Liver (tissue), 9 donors: Measurements from ENCODE around the gene PAIP1. TPM values are rescaled to one million over a fixed set of nuclear protein-coding genes. Genes with fewer than 3 reads are reported as not detected.
A peak's percentile ranks its signal among the peaks of the same experiment; 100 is the strongest.

Experiments used
- DNase-seq: peaks from one replicate; pipeline ENCODE4 v3.0.0-alpha.2; 2017; ENCODE audit warnings: low spot score
- H3K27ac ChIP-seq, 2 donors: one replicate each; pipeline ENCODE4 v1.7.0; 2013; ENCODE audit warnings: inconsistent platforms in 2 of 2, low read length in 2 of 2, control low read depth in 1 of 2, low read depth in 1 of 2, mild to moderate bottlenecking in 1 of 2
- H3K27me3 ChIP-seq, 4 donors: one replicate each; pipeline versions ENCODE4 v1.6.1 to v1.7.0; 2013; ENCODE audit warnings: low read length in 3 of 4, inconsistent platforms in 1 of 4, mild to moderate bottlenecking in 1 of 4, moderate library complexity in 1 of 4; ENCODE audit not compliant: control insufficient read depth in 4 of 4, insufficient read depth in 4 of 4
- H3K36me3 ChIP-seq, 4 donors: one replicate each; pipeline versions ENCODE4 v1.6.1 to v1.7.0; 2013; ENCODE audit warnings: low read length in 3 of 4, mild to moderate bottlenecking in 3 of 4, low read depth in 1 of 4, moderate library complexity in 1 of 4; ENCODE audit not compliant: control insufficient read depth in 4 of 4, insufficient read depth in 3 of 4
- H3K4me1 ChIP-seq, 4 donors: one replicate each; pipeline versions ENCODE4 v1.6.1 to v1.7.0; 2013; ENCODE audit warnings: low read length in 3 of 4, mild to moderate bottlenecking in 3 of 4, moderate library complexity in 1 of 4; ENCODE audit not compliant: control insufficient read depth in 4 of 4, insufficient read depth in 4 of 4
- H3K4me3 ChIP-seq, 3 donors: one replicate each; pipeline versions ENCODE4 v1.6.1 to v1.7.0; 2013; ENCODE audit warnings: low read length in 3 of 3, control low read depth in 1 of 3, low read depth in 1 of 3, mild to moderate bottlenecking in 1 of 3
- H3K9ac ChIP-seq, 2 donors: one replicate each; pipeline ENCODE4 v1.7.0; 2013; ENCODE audit warnings: low read length in 2 of 2, mild to moderate bottlenecking in 2 of 2, moderate library complexity in 2 of 2, control low read depth in 1 of 2, low read depth in 1 of 2
- H3K9me3 ChIP-seq, 4 donors: one replicate each; pipeline versions ENCODE4 v1.6.1 to v1.7.0; 2013; ENCODE audit warnings: low read length in 3 of 4; ENCODE audit not compliant: control insufficient read depth in 4 of 4
- ATF3 ChIP-seq: IDR thresholded peaks from 2 replicates; pipeline ENCODE4 v1.6.1; 2016; ENCODE audit warnings: antibody characterized with exemption
- CTCF ChIP-seq: fragments of 150-350 bp; IDR thresholded peaks from 2 replicates; pipeline ENCODE4 v1.5.1; 2017; ENCODE audit warnings: improper control_type of control experiment, low read depth, low read length; ENCODE audit not compliant: missing input control
- EGR1 ChIP-seq, 2 donors: IDR thresholded peaks; 2 replicates each; pipeline ENCODE4 v1.6.1; 2016 to 2018; ENCODE audit warnings: antibody characterized with exemption in 2 of 2, low read depth in 2 of 2
- FOXA1 ChIP-seq: IDR thresholded peaks from 2 replicates; pipeline ENCODE4 v1.6.1; 2016; ENCODE audit warnings: antibody characterized with exemption
- FOXA2 ChIP-seq: IDR thresholded peaks from 2 replicates; pipeline ENCODE4 v1.6.1; 2016; ENCODE audit warnings: antibody characterized with exemption
- GABPA ChIP-seq, 2 donors: IDR thresholded peaks in 1 of 2; conservative IDR thresholded peaks in 1 of 2; 2 replicates each; pipeline ENCODE4 v1.6.1; 2016; ENCODE audit warnings: antibody characterized with exemption in 2 of 2, mild to moderate bottlenecking in 1 of 2, moderate library complexity in 1 of 2
- HNF4A ChIP-seq, 2 donors: conservative IDR thresholded peaks; 2 replicates each; pipeline ENCODE4 v1.6.1; 2016; ENCODE audit warnings: antibody characterized with exemption in 2 of 2, mild to moderate bottlenecking in 2 of 2
- MAX ChIP-seq: IDR thresholded peaks from 2 replicates; pipeline ENCODE4 v1.6.1; 2016; ENCODE audit warnings: antibody characterized with exemption
- NR2F2 ChIP-seq: IDR thresholded peaks from 2 replicates; pipeline ENCODE4 v1.6.1; 2016; ENCODE audit warnings: antibody characterized with exemption
- RAD21 ChIP-seq, 2 donors: IDR thresholded peaks; 2 replicates each; pipeline ENCODE4 v1.6.1; 2016; ENCODE audit warnings: antibody characterized with exemption in 2 of 2, mild to moderate bottlenecking in 2 of 2
- RXRA ChIP-seq, 2 donors: IDR thresholded peaks; 2 replicates each; pipeline ENCODE4 v1.6.1; 2017 to 2018; ENCODE audit warnings: antibody characterized with exemption in 2 of 2, mild to moderate bottlenecking in 1 of 2
- SP1 ChIP-seq: IDR thresholded peaks from 2 replicates; pipeline ENCODE4 v1.6.1; 2018; ENCODE audit warnings: antibody characterized with exemption, mild to moderate bottlenecking
- TAF1 ChIP-seq: conservative IDR thresholded peaks from 2 replicates; pipeline ENCODE4 v1.6.1; 2016; ENCODE audit warnings: antibody characterized with exemption, mild to moderate bottlenecking
- YY1 ChIP-seq: IDR thresholded peaks from 2 replicates; pipeline ENCODE4 v1.6.1; 2016; ENCODE audit warnings: antibody characterized with exemption, mild to moderate bottlenecking
- ZBTB33 ChIP-seq: IDR thresholded peaks from 2 replicates; pipeline ENCODE4 v1.6.1; 2016; ENCODE audit warnings: antibody characterized with exemption
- WGBS: extraction: QIAGEN DNeasy Blood & Tissue Kit; methylation state at CpG from one replicate; pipeline ENCODE4 v1.1.7; 2013; 5-methylcytosine and 5-hydroxymethylcytosine counted together
- polyA plus RNA-seq, 2 donors: library from polyadenylated mRNA; stranded (reverse) in 1 of 2; unstranded in 1 of 2; fragments of 200-250 nt in 1 of 2; fragments of >200 nt in 1 of 2; fragmentation: Nextera tagmentation in 1 of 2; extraction: Ambion mirVana in 1 of 2; gene quantifications; one replicate each; pipeline versions ENCODE4 v1.2.1 to v1.2.3, GENCODE V29; 2013 to 2015
- total RNA-seq, 2 donors: library from RNA; depleted of rRNA; stranded (reverse); fragments of >200 nt; gene quantifications; one replicate each; pipeline ENCODE4 v1.2.3, GENCODE V29; 2014
- donor health status: healthy.
- donor health status: healthy.
- donor health status: healthy.
- donor health status: healthy.
- donor health status: healthy.

PAIP1 gene
- total and polyA plus RNA-seq, 4 donors, result 27.0 to 50.8 (median 44.2) TPM

GRCh38 chr5:43555895-43556606, 826 bp downstream of the PAIP1 start:
- H3K4me1 ChIP-seq, result peaks cover 5 to 19% (median 16%) of the 10 kb centered on the region in 4 donors
- H3K27me3 ChIP-seq, result no peaks in the 10 kb centered on the region

GRCh38 chr5:43554497-43554896, 2.4 kb downstream of the PAIP1 start:
- H3K4me3 ChIP-seq, result no peak overlapping the region
- H3K4me1 ChIP-seq, result peaks cover 5 to 19% (median 17%) of the 10 kb centered on the region in 4 donors
- no peaks in the 10 kb centered on the region for H3K9me3 ChIP-seq
- DNase-seq, result no peak
- H3K27me3 ChIP-seq, result no peaks in the 10 kb centered on the region
- H3K36me3 ChIP-seq, result peaks cover 0 to 12% (median 5%) of the 10 kb centered on the region in 4 donors
- TF ChIP-seq ATF3 (no peak), FOXA2 (no peak), CTCF (no peak), TAF1 (no peak), HNF4A (conservative IDR thresholded peaks at IDR 0.05) (no peak), NR2F2 (no peak), MAX (no peak), RAD21 (IDR thresholded peaks at IDR 0.05) (no peak), ZBTB33 (no peak), RXRA (IDR thresholded peaks at IDR 0.05) (no peak), FOXA1 (no peak)
- no peak overlapping the region for H3K9ac ChIP-seq
- no peak overlapping the region for H3K27ac ChIP-seq
- WGBS, result 97% methylated on average over 1 of the region's 1 CpG

More at GRCh38 chr5:43555895-43556606, 826 bp downstream of the PAIP1 start:
- under 1% methylated on average over 44 of the region's 44 CpGs for WGBS
- TF ChIP-seq GABPA (IDR thresholded peaks at IDR 0.05 in 1 of 2, conservative IDR thresholded peaks at IDR 0.05 in 1 of 2) (no peak), YY1 (no peak), SP1 (no peak), RAD21 (IDR thresholded peaks at IDR 0.05) (no peak), FOXA1 (no peak), ZBTB33 (no peak), CTCF (no peak), ATF3 (no peak), EGR1 (IDR thresholded peaks at IDR 0.05; ENCODE audit: low read depth in 2 of 2) (no peak)
- H3K9ac ChIP-seq, result peak overlapping the region; percentile 48 to 82
- peaks cover 0 to 8% (median 3%) of the 10 kb centered on the region in 4 donors for H3K36me3 ChIP-seq
- no peaks in the 10 kb centered on the region for H3K9me3 ChIP-seq
- peak overlapping the region; percentile 83 to 97 (median 90) for H3K4me3 ChIP-seq
- DNase-seq, result peak; percentile 70
- peak overlapping the region; percentile 95 to 97 for H3K27ac ChIP-seq
